Measurements from ENCODE around the gene SEMA6A.

Gene SEMA6A

GRCh38 chr5:116428966-116429365 is 145.7 kb downstream of the SEMA6A start:
- DNase-seq = no peak

DNA sequence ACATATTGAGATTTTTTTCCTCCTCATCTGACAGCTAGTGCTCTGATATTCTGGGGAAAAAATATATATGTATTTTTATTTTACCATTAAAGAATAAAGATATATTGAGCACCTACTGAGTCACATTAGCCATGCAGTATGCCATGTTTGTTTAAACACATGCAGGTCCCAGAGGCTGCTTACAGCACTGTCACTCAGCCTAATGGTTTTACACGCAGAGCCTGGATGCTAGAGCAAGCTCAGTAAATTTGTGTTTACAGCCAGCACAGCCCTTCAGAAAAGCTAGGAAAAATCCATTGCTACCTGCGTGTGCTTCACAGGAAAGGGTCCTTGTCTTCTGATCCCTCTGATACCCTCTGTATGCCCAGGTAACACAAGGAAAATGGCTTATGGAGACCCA is 146.2 kb downstream of the SEMA6A start:
- no peak for DNase-seq

DNA sequence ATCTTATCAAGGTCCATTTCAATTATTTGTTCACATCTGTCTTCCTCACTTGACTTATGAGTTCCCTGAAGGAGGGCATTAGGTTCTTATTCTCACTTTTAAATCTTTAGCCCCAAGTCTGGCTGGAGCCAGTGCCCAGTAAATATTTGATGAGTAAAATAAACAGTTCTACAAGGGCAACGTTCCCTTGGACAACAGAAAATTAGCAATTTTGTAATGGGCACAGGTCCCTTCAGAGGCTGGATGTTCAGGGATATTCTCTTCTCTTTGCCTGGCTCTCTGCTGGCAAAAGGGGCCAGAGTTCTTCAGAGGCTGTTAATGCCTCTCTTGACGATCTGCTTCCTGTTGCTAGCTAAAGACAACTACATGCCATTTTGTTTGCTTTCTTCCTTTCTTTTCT is 149.7 kb downstream of the SEMA6A start:
- DNase-seq = no peak

DNA sequence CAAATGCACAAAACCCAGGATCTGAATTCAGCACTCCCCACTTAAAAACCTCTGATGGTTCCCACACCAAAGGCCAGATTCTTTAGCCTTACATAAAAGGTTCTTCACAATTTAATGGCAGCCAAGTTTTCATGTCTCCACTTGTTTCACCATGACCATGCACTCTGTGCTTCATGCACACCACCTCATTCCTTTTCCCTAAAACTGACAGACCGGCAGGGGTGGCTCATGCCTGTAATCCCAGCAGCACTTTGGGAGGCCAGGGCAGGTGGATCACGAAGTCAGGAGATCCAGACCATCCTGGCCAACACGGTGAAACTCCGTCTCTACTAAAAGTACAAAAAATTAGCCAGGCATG is 150.4 kb downstream of the SEMA6A start:
- DNase-seq = no peak

DNA sequence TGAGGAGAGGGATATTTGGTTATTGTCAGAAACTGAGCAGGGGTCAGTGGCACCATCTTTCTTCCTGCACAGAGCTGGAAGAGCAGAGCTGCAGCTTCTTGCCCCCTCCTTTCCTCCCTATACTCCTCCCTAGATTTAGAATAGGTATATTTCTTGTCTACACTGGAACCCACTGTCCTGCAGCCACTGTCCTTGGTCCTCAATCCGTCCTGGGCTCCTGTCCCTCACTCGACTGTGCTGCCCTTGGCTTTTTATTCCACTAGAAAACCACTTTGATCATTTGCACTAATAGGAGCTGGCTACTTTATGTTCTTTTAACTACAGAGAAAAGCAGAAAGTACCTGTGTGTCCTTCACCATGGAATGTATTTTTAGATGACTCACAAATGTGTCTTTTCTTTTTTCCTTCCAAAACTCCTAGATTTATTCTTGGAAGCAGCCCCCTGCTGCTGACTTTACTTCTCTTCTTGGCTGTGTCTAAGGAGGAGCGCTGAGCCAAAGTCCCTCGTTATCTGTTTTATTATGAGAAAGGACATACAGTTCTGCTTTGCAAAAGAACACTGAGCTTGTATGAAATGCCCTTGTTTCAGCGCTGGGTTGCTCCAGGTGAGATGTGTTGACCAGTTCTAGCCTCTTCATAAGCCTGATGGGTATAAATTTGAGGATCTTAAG is 150.9 kb downstream of the SEMA6A start:
- DNase-seq = no peak

GRCh38 chr5:116423141-116423540 is 151.5 kb downstream of the SEMA6A start:
- DNase-seq = no peak

DNA sequence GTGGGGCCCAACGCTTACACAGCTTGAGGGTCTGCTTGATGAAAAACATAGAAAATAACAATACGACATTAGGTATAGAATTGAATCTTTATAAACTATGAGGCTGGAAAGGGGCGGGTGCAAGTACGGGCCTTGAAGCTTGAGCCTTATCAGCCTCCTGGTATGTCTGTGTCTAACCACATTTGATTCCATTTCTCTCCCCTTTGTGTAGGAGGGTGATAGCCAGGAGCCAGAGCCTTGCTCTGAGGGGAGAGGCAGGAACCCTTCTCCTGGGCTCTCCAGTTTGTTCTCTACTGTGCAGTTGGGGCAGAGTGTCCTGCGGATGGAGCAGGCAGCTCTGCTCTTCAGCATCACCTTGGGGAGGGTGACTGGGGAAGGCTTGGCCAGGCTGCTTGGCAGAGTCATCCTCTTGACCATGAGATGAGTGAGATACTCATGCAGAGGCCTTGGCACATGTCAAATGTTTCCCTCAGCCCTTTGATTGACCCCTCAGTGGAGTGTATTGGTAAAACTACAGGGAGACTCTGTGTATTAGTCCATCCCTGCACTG is 153.5 kb downstream of the SEMA6A start:
- DNase-seq = no peak

DNA sequence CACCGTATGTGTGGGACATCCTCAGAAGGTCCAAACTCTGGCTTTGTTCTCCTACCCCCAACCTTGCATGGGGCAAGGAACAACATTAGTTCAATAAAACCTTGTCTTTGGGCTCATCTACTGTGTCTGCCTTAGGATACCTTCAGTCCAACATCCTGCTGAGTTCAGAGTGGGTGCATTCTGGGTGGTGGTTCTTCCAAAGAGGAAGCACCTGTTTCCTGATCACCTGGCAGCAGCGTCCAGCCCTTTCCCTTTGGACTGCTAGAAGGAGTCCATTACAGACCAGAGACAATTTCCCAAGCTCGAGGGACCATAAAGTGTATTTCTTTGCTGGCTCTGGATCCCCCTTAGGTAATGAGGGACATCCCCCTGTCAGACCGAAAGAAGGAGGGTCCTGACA is 154.1 kb downstream of the SEMA6A start:
- no peak for DNase-seq

DNA sequence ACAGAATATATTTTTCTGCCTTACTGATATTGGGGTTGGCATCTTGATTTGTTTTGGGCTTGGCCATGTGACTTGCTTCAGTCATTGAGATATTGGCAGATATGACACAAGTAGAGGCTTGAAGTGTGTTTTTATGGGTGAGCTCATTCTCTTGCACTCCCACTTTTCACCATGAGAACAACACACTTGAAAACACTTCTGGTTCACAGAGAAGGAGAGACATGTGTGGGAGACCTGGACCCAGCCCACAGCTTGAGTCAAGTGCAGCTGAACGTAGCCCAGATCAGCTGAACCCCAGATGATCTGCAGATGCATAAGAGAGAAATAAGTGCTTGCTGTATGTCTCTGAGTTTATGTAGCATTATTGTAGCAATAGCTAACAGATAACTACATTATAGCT is 155.4 kb downstream of the SEMA6A start:
- DNase-seq = no peak

DNA sequence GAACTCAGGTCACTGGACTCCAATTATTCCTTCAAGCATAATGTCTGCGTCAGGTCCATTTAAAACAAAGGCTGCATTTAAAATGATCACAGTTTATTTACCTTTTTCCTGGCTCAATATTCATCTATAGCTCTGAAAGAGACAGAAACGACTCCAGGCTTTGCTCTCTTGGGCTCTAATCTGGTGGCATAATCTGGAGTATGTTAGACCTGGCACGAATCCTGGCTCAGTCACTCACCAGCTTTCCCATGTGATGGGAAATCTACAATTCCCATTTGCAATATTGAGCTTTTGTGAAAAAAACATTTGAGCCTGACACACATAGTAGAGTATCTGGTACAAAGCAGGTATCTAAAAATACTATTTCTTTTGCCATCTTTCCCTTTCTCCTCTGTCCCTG is 155.8 kb downstream of the SEMA6A start:
- no peak for DNase-seq

DNA sequence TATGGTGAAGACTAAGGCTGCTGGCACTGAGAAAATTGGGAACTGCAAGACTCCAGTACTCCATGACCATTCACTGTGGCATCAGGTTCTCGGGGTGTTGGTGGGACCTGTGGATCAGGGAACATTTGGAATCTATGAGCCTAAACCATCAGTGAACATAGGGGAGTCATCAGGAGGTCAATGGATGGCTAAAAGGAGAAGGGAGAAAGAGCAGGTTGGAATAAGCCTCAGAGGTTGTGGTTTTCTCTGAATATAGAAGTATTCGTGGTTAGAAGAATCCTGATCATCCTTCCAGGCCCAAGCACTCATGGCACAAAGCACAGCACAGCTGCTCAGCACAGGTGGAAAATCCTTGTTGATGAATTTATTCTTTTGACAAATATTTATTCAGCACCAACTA is 156.6 kb downstream of the SEMA6A start:
- DNase-seq = no peak

DNA sequence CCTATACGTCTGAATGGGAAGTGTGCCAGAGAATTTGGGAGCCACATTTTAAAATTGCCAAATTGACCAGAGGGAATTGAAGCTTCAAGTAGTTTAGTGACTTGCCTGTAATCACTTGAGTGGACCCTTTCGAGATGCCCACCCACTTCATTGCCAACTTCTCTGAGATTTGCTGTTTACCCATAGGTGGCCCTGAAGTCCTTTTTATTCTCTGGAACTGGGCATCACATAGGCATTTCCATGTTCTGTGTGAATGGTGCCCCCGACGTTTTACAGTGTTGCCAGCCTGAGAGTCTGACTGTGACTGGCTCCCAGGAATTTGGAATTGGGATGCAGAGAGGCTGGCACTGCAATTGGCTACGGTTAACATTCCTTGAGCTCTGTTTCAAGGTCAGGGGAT is 158.6 kb downstream of the SEMA6A start:
- no peak for DNase-seq

DNA sequence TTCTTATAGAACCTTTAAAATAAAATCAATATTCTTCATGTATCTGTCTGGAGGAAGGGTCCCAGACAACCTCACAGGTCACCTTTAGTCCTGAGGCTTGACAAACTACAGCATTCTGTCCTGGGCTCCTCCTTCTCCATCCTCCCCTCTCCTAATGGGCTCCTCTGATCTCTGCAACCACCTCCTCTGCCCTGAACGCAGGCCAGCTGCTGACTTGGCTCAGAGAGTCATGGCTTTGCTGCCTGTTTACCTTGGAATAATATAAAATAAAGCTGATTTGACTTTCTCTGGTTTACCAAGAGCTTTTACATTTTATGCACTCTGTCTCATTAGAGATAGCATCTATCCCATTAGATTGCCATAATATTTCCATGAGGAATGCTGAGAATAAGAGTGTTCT is 159.4 kb downstream of the SEMA6A start:
- DNase-seq = no peak

DNA sequence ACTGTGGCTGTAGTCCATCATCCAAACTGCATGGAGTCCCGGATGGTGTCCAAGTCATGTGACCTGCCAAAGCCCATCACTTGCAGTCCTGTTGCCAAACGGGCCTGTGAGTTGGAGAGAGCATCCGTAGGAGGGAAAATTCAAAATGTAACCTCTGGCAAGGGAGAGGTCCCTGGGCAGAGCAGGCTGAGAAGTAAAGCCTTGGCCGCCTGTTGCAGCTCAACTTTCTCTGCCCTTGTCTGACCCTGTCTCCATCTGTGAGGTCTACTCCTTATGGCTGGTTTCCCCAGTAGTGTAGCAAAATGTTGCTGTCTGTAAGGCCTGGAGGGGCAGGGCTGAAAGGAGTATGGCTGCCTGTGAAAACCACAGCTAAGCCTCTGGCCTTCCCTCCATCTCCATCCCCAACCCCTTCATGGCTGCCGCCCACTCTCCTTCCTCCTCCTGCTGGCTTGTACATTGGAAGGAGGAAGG is 163.5 kb downstream of the SEMA6A start:
- no peak for DNase-seq

GRCh38 chr5:116410336-116410890 is 164.2 kb downstream of the SEMA6A start:
- DNase-seq = no peak

- no peak for DNase-seq
Measured at GRCh38 chr5:116409591-116410296, 164.9 kb downstream of the SEMA6A start.

DNA sequence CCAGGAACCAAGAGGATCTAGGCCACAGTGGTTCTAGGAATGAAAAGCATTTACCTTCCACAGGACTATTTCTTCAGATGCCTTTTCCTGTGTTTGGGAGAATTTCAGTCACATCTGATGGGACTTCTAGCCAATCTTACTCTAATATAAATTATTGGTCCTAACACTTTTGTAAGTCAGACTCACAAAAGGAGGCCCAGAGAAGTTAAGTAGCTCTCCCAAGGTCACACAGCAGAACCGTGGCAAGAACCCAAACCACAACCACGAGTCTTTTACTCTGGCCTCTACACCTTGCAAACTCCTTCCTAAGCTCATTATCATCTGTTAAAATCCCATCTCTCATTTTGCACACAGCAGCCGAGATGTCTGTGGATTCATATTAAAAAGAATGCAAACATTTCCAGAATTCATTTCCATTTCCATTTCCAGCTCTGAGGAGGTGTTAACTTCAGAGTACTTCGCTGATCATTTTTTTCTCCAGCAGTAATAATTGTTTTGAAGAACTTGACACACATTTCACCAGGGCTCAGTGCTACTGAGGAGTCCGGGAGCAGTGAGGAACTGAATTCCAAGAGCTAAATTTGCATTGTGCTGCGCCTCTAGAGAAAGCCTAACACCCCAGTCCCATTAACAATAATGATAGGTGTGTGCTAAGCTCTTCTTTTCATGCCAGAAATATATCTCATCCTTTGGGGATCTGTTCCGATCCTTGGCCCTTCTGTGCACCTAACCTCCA is 168.1 kb downstream of the SEMA6A start:
- DNase-seq = no peak

DNA sequence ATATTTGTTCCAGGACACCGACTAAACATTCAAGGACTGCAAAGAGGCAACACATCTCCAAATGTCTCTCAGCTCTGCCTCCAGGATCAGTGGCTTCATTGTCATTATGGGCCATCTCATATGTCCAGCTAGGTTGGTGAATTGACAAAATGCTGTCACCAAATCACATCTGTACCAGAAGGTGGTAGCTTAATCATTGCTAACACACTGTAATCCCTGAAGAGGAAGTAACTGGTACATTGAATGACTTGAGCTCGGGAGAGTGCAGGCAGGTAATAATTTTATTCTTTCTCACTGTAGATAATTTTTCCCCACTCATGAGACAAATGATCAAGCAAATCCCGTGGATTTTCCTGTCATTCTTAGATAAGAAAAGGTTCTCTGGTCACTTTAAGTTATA is 169.8 kb downstream of the SEMA6A start:
- no peak for DNase-seq

DNA sequence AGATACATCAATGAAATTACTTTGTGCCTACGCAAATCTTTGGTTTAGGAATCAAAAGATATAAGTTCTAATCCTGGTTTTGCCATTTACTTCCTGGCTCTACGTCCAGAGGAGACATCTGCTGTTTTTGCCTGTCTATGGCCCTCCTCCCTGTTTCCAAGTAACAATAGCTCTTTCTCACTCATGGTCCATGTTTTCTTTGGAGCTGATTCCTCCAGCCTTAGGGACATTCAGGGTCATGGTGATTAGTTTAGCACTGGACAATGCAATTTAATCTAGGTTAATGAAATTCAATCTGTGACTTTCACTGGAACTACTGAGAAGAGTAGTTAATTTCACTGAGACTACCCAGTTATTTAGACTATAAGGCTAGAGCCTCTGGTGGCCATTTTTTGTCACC is 170.6 kb downstream of the SEMA6A start:
- DNase-seq = no peak

DNA sequence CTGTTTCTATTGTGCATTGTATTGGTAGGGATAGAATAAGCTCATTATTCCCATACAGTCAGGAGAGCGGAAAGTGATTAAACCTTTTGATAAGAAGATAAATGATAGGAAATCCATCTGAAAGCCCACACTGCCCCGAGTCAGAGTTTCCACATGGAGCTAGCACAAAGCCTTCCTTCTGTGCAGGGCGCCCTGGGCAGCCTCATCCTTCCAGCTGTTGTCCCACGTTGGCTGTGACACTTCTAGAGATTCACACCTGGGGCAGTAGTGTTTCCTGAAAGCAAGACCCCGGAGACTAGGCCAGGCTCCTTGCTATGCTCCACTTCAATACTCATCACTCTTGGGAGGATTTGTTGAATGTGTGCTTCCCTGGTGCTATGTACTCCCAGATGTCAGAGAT is 172.4 kb downstream of the SEMA6A start:
- DNase-seq = no peak

- no peak for DNase-seq
Measured at GRCh38 chr5:116401576-116401975, 173.0 kb downstream of the SEMA6A start.

DNA sequence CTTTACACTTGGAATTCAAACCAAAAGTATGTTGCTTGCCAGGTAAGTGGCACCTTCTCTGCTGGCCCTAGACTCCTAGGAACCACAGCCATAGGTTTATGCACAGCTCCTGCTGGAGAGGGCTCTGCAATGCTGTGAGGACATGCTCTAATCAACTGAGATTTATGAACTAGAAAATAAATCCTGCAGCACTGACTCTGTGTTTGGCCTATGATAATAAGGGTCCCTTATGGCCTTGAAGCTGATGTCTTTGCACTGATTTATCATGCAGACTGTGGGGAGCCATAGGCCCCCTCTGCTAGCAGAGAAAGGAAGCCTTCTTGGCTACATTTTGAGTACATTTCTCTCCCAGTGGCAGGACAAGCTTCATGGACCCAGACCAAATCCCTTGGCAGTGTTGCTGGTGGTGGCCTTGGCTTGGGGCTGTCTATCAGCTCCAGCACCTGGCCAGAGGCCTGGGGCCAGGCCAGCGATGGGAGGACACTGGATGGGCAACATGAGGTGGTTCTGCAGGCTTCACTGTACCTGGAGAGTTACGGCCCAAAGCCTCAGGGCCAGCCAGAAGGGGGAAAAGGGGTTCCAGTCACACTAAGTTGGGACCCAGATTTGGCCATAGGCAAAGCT is 178.0 kb downstream of the SEMA6A start:
- DNase-seq = no peak

DNA sequence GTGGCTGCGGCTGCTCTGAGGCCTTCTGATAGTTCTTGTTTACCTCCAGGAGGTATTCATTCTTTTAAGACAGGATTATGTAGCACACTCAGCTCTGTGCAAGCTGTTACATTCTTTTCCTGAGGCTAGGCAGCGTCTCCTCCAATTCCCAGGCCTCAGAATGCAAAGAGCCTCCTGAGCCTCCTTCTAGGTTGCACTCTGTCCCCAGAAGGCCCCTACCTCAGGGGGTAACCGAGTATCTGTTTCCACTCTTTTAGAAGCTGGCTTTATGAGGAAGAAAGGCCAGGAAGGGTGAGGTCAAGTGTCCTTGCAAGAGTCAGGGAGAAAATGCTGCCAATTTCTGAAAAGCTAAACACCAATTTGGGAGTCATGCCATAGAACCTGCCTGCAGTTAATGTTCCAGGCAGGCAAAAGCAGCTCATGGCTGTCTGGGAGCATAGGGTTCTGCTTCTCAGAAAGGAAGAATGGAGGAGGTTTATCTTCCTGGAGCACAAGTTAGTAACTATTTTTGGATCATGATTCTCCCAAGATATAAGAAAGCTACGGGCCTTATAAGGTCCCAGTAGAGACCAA is 178.9 kb downstream of the SEMA6A start:
- no peak for DNase-seq

Measured in MV-4-11 (cell line).